Panc1 (cell line): ENCODE measurements around the gene AAMP.

Experiments
- POLR2AphosphoS5 ChIP-seq: IDR thresholded peaks from 2 replicates; pipeline ENCODE4 v1.6.1; 2012; ENCODE audit warnings: mild to moderate bottlenecking, low read depth, low read length, moderate library complexity
- SIN3A ChIP-seq: IDR thresholded peaks from 2 replicates; pipeline ENCODE4 v1.6.1; 2012; ENCODE audit warnings: low read depth, mild to moderate bottlenecking, low read length, moderate library complexity, borderline replicate concordance; ENCODE audit not compliant: insufficient read depth
- TF ChIP-seq, protein P1 (sequence below): fragments of 450-650 bp; IDR thresholded peaks from 2 replicates; pipeline ENCODE4 v1.5.1; 2017; ENCODE audit warnings: mild to moderate bottlenecking

DNA sequence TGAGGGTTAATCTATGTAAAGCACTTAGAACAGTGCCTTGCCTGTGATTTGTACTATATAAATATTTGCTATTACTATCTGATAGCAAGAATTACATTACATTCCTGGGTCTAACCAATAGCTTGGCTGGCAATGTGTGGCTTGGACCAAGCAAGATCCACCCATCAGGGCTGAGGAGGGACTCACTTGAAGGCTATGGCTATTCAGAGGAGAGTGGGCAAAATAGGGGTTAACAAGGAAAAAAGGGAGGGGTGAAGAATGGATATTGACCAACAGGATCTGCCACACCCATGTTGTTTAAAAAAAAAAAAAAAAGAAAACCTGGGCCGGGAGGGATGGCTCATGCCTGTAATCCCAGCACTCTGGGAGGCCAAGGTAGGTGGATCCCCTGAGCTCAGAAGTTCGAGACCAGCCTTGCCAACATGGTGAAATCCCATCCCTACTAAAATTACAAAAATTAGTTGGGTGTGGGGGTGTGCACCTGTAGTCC is 42.4 kb upstream of the AAMP start:
- TF ChIP-seq, protein P1, sequence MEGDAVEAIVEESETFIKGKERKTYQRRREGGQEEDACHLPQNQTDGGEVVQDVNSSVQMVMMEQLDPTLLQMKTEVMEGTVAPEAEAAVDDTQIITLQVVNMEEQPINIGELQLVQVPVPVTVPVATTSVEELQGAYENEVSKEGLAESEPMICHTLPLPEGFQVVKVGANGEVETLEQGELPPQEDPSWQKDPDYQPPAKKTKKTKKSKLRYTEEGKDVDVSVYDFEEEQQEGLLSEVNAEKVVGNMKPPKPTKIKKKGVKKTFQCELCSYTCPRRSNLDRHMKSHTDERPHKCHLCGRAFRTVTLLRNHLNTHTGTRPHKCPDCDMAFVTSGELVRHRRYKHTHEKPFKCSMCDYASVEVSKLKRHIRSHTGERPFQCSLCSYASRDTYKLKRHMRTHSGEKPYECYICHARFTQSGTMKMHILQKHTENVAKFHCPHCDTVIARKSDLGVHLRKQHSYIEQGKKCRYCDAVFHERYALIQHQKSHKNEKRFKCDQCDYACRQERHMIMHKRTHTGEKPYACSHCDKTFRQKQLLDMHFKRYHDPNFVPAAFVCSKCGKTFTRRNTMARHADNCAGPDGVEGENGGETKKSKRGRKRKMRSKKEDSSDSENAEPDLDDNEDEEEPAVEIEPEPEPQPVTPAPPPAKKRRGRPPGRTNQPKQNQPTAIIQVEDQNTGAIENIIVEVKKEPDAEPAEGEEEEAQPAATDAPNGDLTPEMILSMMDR, result no peak
- no peak for TF ChIP-seq SIN3A
- no peak for TF ChIP-seq POLR2AphosphoS5
